ENCODE data around the gene GADD45B. TPM values are rescaled to one million over a fixed set of nuclear protein-coding genes. Genes with fewer than 3 reads are reported as not detected.

Gene GADD45B
- total RNA-seq, 1 experiment from 2014 or later, result 37.9 TPM

- Histone ChIP-seq H3K4me1 (ENCODE audit: control insufficient read depth in 1 of 2, insufficient read depth in 2 of 2, low read length in 2 of 2) (peaks cover 6 to 8% of the 10 kb centered on the region in 2 experiments; a peak in 3 of 4 replicates), H3K27ac (ENCODE audit: low read depth, low read length) (no peak overlapping the region), H3K27me3 (ENCODE audit: insufficient read depth, low read length) (no peaks in the 10 kb centered on the region), H3K79me2 (ENCODE audit: insufficient read depth, low read length) (no peaks in the 10 kb centered on the region), H3K9ac (ENCODE audit: low read length) (no peak overlapping the region), H2AFZ (ENCODE audit: low read depth, low read length, poor library complexity, severe bottlenecking) (no peak overlapping the region), H3K9me3 (ENCODE audit: control insufficient read depth in 1 of 2, insufficient read depth in 1 of 2, low read depth in 1 of 2, low read length in 2 of 2) (no peaks in the 10 kb centered on the region), H3K4me2 (ENCODE audit: low read length) (no peak overlapping the region), H4K20me1 (ENCODE audit: insufficient read depth) (no peaks in the 10 kb centered on the region), H3K4me3 (replicated peaks in 1 of 2; ENCODE audit: low read depth in 1 of 2, low read length in 2 of 2) (no peak overlapping the region), H3K36me3 (ENCODE audit: control insufficient read depth in 1 of 2, insufficient read depth in 2 of 2, low read length in 2 of 2) (no peaks in the 10 kb centered on the region), H3K9me2 (ENCODE audit: insufficient read depth) (no peaks in the 10 kb centered on the region)
- ChIA-PET RAD21 (ENCODE audit: low non-redundant PET in 1 of 2, low total read pairs in 2 of 2, uncharacterized antibody in 2 of 2, unreplicated experiment in 2 of 2) (no interaction called here), POLR2A (no interaction called here), CTCF (no interaction called here)
- DNase-seq (ENCODE audit: low read depth, low spot score) (no peak), ATAC-seq (no peak)
- no TSS peak for BruUV-seq (replicated peaks)
- TF ChIP-seq, protein P1, sequence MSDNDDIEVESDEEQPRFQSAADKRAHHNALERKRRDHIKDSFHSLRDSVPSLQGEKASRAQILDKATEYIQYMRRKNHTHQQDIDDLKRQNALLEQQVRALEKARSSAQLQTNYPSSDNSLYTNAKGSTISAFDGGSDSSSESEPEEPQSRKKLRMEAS (IDR thresholded peaks at IDR 0.05), result no peak
- no peak for TF ChIP-seq EGR1 (IDR thresholded peaks at IDR 0.05; ENCODE audit: low read depth)
- no peak for TF ChIP-seq SP1 (IDR thresholded peaks at IDR 0.05; ENCODE audit: low read depth)
- TF ChIP-seq CTCF (IDR thresholded peaks at IDR 0.05 in 2 of 3, conservative IDR thresholded peaks at IDR 0.05 in 1 of 3; ENCODE audit: borderline replicate concordance in 1 of 3, insufficient read depth in 1 of 3, low read depth in 2 of 3, low read length in 2 of 3), result no peak
- no peak for TF ChIP-seq CBX3 (IDR thresholded peaks at IDR 0.05; ENCODE audit: low read depth)
- TF ChIP-seq ZNF274 (IDR thresholded peaks at IDR 0.05; ENCODE audit: low read depth, low read length), result no peak
- TF ChIP-seq JUND (IDR thresholded peaks at IDR 0.05), result no peak
- no peak for TF ChIP-seq SIN3A (IDR thresholded peaks at IDR 0.05; ENCODE audit: low read depth)
- no peak for TF ChIP-seq ZBTB33 (IDR thresholded peaks at IDR 0.05; ENCODE audit: extremely low read depth, insufficient replicate concordance, low read length)
- TF ChIP-seq POLR2A (IDR thresholded peaks at IDR 0.05; ENCODE audit: borderline replicate concordance, extremely low read depth, insufficient read depth, insufficient read length), result no peak
- no peak for TF ChIP-seq FOSL1 (IDR thresholded peaks at IDR 0.05; ENCODE audit: low read depth)
- intact Hi-C loops (cut with micrococcal nuclease), result no loop called here
Measured at GRCh38 chr19:2485428-2485827, 9.5 kb downstream of the GADD45B start.

Measured in HCT116 (cell line).